ENCODE data around the gene HOXB5.

DNA sequence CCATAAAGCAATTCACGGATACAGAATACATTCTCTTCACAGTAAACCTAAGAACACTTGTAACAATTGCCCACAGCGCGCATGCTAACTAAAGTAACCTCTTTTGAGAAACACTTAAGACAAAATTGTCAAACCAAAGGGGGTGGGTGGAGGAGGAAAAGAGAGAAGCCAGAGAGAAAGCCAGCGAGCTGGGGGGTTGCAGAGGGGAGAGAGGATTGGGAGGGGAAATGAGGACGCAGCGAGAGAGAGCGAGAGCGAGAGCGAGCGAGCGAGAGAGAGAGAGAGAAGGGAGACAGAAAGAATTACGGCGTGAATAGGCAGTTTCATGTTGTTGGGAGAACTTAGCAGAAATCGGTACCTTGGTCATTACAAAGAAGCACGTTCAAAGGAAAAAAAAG is 18.9 kb upstream of the HOXB5 start:
- peak; percentile 83 for TF ChIP-seq EZH2 (IDR thresholded peaks at IDR 0.05; ENCODE audit: borderline replicate concordance, low read length)
- TF ChIP-seq, protein P1, sequence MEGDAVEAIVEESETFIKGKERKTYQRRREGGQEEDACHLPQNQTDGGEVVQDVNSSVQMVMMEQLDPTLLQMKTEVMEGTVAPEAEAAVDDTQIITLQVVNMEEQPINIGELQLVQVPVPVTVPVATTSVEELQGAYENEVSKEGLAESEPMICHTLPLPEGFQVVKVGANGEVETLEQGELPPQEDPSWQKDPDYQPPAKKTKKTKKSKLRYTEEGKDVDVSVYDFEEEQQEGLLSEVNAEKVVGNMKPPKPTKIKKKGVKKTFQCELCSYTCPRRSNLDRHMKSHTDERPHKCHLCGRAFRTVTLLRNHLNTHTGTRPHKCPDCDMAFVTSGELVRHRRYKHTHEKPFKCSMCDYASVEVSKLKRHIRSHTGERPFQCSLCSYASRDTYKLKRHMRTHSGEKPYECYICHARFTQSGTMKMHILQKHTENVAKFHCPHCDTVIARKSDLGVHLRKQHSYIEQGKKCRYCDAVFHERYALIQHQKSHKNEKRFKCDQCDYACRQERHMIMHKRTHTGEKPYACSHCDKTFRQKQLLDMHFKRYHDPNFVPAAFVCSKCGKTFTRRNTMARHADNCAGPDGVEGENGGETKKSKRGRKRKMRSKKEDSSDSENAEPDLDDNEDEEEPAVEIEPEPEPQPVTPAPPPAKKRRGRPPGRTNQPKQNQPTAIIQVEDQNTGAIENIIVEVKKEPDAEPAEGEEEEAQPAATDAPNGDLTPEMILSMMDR (conservative IDR thresholded peaks at IDR 0.05 in 1 of 2, IDR thresholded peaks at IDR 0.05 in 1 of 2; ENCODE audit: extremely low read depth in 1 of 2, insufficient read depth in 1 of 2, low read depth in 1 of 2, low read length in 2 of 2): no peak
